Fibroblast of gingiva (primary cell): ENCODE measurements around the gene CUZD1.

ENCODE experiments used
- DNase-seq: peaks from one replicate; pipeline ENCODE4 v3.0.0-alpha.2; 2011; ENCODE audit warnings: low read depth

Gene CUZD1

DNA sequence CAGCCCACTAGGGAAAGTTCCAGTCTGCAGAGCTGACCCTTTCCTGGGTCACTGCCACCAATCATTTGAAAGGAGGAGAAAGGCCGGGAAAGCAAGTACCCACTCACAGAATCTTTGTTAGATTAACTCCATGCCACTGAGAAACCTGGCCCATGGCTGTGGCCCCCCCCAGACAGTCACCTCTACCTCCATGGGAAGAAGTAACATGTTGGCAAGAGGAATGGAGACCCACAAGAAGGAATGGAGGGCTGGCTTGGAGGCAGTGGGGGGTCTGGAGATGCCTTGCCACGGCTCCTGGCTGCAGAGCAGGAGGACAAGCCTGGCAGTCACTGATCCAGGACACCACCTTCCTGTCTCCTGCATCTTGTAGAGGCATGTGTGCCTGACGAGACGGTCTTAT lies 32.9 kb downstream of the CUZD1 start:
- no peak for DNase-seq

DNA sequence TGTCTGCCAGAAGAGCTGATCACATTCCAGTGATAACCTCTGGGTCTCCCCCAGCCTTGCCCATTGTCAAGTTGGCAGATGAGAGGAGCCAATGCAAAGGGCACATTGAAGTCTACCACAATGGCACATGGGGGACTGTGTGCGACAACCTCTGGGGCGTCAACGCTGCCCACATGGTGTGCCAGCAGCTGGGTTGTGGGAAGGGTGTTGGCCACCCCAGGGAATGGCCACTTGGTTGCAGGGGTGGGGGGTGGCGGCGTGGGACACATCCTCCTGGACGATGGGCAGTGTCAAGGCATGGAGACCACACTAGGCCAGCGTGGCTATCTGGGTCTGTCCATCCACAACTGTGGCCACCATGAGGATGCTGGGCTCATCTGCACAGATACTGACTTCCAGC lies 43.4 kb downstream of the CUZD1 start:
- no peak for DNase-seq

DNA sequence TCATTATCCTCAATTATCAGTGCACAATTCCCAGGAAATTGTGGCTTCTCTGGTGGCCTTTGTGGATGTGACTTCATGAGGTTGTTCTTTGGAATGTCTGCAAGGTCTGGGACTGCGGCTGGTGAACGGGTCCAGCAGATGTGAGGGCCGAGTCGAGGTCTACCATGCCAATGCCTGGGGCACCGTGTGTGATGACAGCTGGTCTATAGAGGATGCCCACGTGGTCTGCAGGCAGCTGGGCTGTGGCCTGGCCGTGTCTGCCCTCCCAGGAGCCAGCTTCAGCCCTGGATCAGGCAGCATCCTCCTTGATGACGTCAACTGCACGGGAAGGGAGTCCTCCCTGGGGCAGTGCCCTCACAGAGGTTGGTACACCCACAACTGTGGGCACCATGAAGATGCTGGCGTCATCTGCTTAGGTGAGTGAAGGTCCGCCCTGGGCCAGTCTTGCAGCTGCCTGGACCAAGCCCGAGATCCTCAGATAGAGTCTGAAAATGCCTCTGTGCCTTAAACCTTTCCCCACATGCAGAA lies 46.9 kb downstream of the CUZD1 start:
- DNase-seq, result no peak

DNA sequence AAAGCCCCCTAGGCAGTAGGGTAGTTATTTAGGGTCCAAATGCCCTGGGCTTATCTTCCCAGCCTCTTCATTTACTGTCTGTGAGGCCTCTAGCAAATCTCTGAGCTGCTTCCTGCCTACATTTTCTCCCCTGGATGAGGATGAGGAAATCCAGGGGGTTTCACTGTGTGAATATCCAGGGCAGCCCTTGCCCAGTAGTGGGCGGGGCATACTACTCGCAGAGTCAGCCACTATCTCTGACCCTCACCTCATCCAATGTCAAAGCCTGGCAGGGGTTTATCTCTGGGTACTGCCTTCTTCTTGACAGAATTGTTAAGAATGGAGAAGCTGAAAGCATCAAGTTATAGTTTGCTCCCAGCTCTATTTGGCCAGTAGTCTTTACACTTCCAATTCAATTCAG lies 48.9 kb downstream of the CUZD1 start:
- DNase-seq, result no peak

DNA sequence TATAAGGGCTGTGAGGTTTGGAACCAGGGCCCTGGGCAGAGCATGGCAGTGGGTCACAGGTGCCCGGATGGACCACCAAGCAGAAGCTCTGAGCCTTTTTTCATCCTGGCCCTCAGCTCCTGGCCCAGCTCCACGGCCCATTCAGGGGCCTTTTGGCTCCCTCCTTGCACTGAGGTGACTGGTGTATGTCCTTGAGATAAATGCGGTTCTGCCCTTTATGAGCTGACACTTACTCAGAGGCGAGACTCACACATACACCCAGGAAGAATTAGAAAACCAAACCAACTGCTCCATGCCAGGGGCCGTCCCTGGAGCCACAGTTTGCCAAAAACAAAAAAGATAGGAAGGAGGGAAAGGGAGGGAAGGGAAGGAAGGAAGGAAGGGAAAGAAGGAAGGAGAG lies 49.7 kb downstream of the CUZD1 start:
- DNase-seq, result no peak

DNA sequence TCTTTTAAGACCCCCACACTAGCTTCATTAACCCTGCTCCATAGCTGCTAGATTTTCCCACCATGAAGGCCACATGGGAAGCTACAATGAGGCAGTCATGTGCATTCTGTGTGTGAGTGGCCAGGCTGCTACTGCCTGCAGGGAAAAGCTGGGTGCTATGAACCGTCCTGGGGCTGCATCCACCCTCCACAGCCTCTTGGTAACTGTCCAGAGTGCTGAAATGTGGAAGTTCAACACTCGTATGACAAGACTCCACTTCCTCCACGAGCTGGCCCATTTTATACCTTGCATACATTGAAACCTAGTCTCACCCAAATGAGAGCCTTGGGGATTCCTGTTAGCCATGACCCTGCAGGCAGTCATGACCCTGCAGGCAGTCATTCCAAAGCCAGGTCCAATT lies 59.4 kb downstream of the CUZD1 start:
- DNase-seq, result no peak

DNA sequence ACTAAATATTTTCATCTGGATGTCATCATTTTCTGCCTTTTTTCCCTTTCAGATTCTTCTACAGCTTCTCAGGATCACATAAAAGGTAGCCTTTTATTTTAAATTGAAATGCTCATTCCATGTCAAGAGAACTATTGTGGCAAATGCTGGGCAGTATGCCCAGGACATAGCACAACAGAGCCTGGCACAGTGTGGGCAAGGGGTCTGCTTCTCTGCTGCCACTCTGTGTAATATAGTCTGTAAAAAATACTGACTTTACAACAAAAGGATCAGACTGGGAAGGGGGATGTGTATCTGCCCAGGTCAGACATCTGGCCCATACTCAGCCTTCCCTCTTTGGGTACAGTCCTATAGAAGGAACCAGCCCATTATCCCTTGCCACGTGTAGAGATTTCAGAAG lies 62.7 kb downstream of the CUZD1 start:
- DNase-seq, result no peak
